ENCODE measurements around the gene TFF3. TPM values are rescaled to one million over a fixed set of nuclear protein-coding genes. Genes with fewer than 3 reads are reported as not detected.
A peak's percentile ranks its signal among the peaks of the same experiment; 100 is the strongest.

TFF3 gene
- total RNA-seq, 1 donor from 2014 or later = 0.26 TPM

GRCh38 chr21:42340187-42341050 is 25.2 kb upstream of the TFF3 start:
- DNase-seq (ENCODE audit: low read depth) (no peak), FAIRE-seq (no peak)
- no peak for TF ChIP-seq CTCF (IDR thresholded peaks at IDR 0.05; ENCODE audit: insufficient read depth, low read length, severe bottlenecking)
- Histone ChIP-seq H3K27me3 (ENCODE audit: control insufficient read depth, insufficient read depth, low read length) (no peaks in the 10 kb centered on the region), H3K4me3 (ENCODE audit: low read depth, low read length) (no peak overlapping the region), H3K36me3 (ENCODE audit: control insufficient read depth, insufficient read depth, low read length) (no peaks in the 10 kb centered on the region)

GRCh38 chr21:42338729-42339715 is 23.8 kb upstream of the TFF3 start:
- H3K4me3 ChIP-seq (ENCODE audit: low read depth, low read length) = no peak overlapping the region
- no peak for TF ChIP-seq CTCF (IDR thresholded peaks at IDR 0.05; ENCODE audit: insufficient read depth, low read length, severe bottlenecking)
- no peaks in the 10 kb centered on the region for H3K36me3 ChIP-seq (ENCODE audit: control insufficient read depth, insufficient read depth, low read length)
- no peak for DNase-seq (ENCODE audit: low read depth)
- no peaks in the 10 kb centered on the region for H3K27me3 ChIP-seq (ENCODE audit: control insufficient read depth, insufficient read depth, low read length)
- no peak for FAIRE-seq

- H3K27me3 ChIP-seq (ENCODE audit: control insufficient read depth, insufficient read depth, low read length) = no peaks in the 10 kb centered on the region
- peak; percentile 88 for TF ChIP-seq CTCF (IDR thresholded peaks at IDR 0.05; ENCODE audit: insufficient read depth, low read length, severe bottlenecking)
- no peak overlapping the region for H3K4me3 ChIP-seq (ENCODE audit: low read depth, low read length)
- peak; percentile 81 for DNase-seq (ENCODE audit: low read depth)
- FAIRE-seq = no peak
- no peaks in the 10 kb centered on the region for H3K36me3 ChIP-seq (ENCODE audit: control insufficient read depth, insufficient read depth, low read length)
These were observed 22.9 kb upstream of the TFF3 start for GRCh38 chr21:42337830-42338728.

GRCh38 chr21:42337276-42337675 is 22.1 kb upstream of the TFF3 start:
- DNase-seq (ENCODE audit: low read depth) (no peak), FAIRE-seq (no peak)
- no peak overlapping the region for H3K4me3 ChIP-seq (ENCODE audit: low read depth, low read length)
- TF ChIP-seq CTCF (IDR thresholded peaks at IDR 0.05; ENCODE audit: insufficient read depth, low read length, severe bottlenecking) = no peak
- peaks cover 3% of the 10 kb centered on the region for H3K27me3 ChIP-seq (ENCODE audit: control insufficient read depth, insufficient read depth, low read length)
- no peaks in the 10 kb centered on the region for H3K36me3 ChIP-seq (ENCODE audit: control insufficient read depth, insufficient read depth, low read length)

GRCh38 chr21:42336054-42336453 is 20.8 kb upstream of the TFF3 start:
- DNase-seq (ENCODE audit: low read depth) = peak; percentile 34
- no peak for FAIRE-seq
- peaks cover 3% of the 10 kb centered on the region for H3K27me3 ChIP-seq (ENCODE audit: control insufficient read depth, insufficient read depth, low read length)
- H3K4me3 ChIP-seq (ENCODE audit: low read depth, low read length) = no peak overlapping the region
- H3K36me3 ChIP-seq (ENCODE audit: control insufficient read depth, insufficient read depth, low read length) = no peaks in the 10 kb centered on the region
- TF ChIP-seq CTCF (IDR thresholded peaks at IDR 0.05; ENCODE audit: insufficient read depth, low read length, severe bottlenecking) = no peak
